CD4-positive, alpha-beta T cell (primary cell): Measurements from ENCODE around the gene TRIM60. TPM values are rescaled to one million over a fixed set of nuclear protein-coding genes. Genes with fewer than 3 reads are reported as not detected.
"Not testable (repeated sequence)": the region's sequence is repeated elsewhere in the genome, so short reads cannot be mapped to it uniquely, and the experiment has no call there.

ENCODE experiments used
- ATAC-seq: fragments of 200-7000 bp; cut with Tn5 transposase; one replicate; pipeline ENCODE4 v1.10.0; 2022; ENCODE audit warnings: mild to moderate bottlenecking; ENCODE audit not compliant: poor library complexity
- CTCF ChIA-PET: fragments of 350-600 bp; sonication (Branson Sonifier 250); formaldehyde crosslinking; loops from one replicate; lab custom pipeline; 2021; ENCODE audit warnings: antibody characterized with exemption, inconsistent platforms; lab: Charles Lee
- POLR2A ChIA-PET: fragments of 350-600 bp; sonication (Branson Sonifier 250); formaldehyde crosslinking; loops from one replicate; lab custom pipeline; 2021; ENCODE audit warnings: antibody characterized with exemption, inconsistent platforms; lab: Charles Lee
- DNase-seq, 14 experiments: peaks; one replicate each; pipeline ENCODE4 v3.0.0-alpha.2; 2013 to 2020; ENCODE audit warnings: mixed read lengths in 2 of 14
- H3K27ac ChIP-seq, 2 donors: one replicate each; pipeline versions ENCODE4 v1.5.1 to v1.7.0; 2013; ENCODE audit warnings: low read length in 2 of 2, low read depth in 1 of 2, mild to moderate bottlenecking in 1 of 2
- H3K27me3 ChIP-seq, 2 experiments: 1 replicate in 1 of 2; 2 replicates in 1 of 2; pipeline versions ENCODE4 v1.6.1 to v1.7.0; 2013; ENCODE audit warnings: low read length in 2 of 2, control low read depth in 1 of 2, mild to moderate bottlenecking in 1 of 2, moderate library complexity in 1 of 2; ENCODE audit not compliant: insufficient read depth in 2 of 2, control insufficient read depth in 1 of 2
- H3K36me3 ChIP-seq: one replicate; pipeline ENCODE4 v1.6.1; 2013; ENCODE audit warnings: low read length, control low read depth; ENCODE audit not compliant: insufficient read depth
- H3K4me1 ChIP-seq: one replicate; pipeline ENCODE4 v1.6.1; 2013; ENCODE audit warnings: low read length, control low read depth; ENCODE audit not compliant: insufficient read depth
- H3K4me3 ChIP-seq: one replicate; pipeline ENCODE4 v1.5.1; 2013; ENCODE audit warnings: mild to moderate bottlenecking, low read length, moderate library complexity
- H3K9me3 ChIP-seq, 2 experiments: 1 replicate in 1 of 2; 2 replicates in 1 of 2; pipeline versions ENCODE4 v1.6.1 to v1.7.0; 2013; ENCODE audit warnings: low read length in 2 of 2, mild to moderate bottlenecking in 2 of 2, control low read depth in 1 of 2, moderate library complexity in 1 of 2; ENCODE audit not compliant: control insufficient read depth in 1 of 2, insufficient read depth in 1 of 2
- H3K27ac Mint-ChIP-seq: one replicate; pipeline ENCODE4 v1.8.0; 2020; ENCODE audit warnings: mixed read lengths
- H3K27me3 Mint-ChIP-seq: one replicate; pipeline ENCODE4 v1.8.0; 2021; ENCODE audit warnings: mixed read lengths
- H3K36me3 Mint-ChIP-seq: one replicate; pipeline ENCODE4 v1.8.0; 2021; ENCODE audit warnings: low read depth, mixed read lengths
- H3K4me1 Mint-ChIP-seq: one replicate; pipeline ENCODE4 v1.8.0; 2021; ENCODE audit warnings: low read depth, mixed read lengths
- H3K4me3 Mint-ChIP-seq: one replicate; pipeline ENCODE4 v1.8.0; 2020; ENCODE audit warnings: mild to moderate bottlenecking, mixed read lengths
- H3K9me3 Mint-ChIP-seq: one replicate; pipeline ENCODE4 v1.8.0; 2020; ENCODE audit warnings: mixed read lengths
- intact Hi-C, 2 experiments: fragments of 100-400 bp; cut with DNase I in 1 of 2; cut with micrococcal nuclease in 1 of 2; formaldehyde crosslinking; loops; one replicate each; pipeline versions ENCODE4 v1.15.1 to v1.9.0; 2023 to 2025; cut with DNase I, micrococcal nuclease
- total RNA-seq, 174 experiments: library from RNA in 2 of 174; stranded (reverse) in 2 of 174; gene quantifications; one replicate each; pipeline ENCODE4 v1.2.3 and lab custom pipeline; 2021 to 2026
- TF ChIP-seq, protein P1 (sequence below): fragments of 200-600 bp; IDR thresholded peaks from one replicate; pipeline ENCODE4 v1.8.0; 2022; ENCODE audit warnings: antibody characterized with exemption, mild to moderate bottlenecking

TRIM60 gene
- total RNA-seq, 2 experiments from 2014 or later, result not detected

GRCh38 chr4:164997324-164997723 is 34.5 kb upstream of the TRIM60 start:
- DNase-seq, result no peak
- intact Hi-C loops, result no loop called here
- Mint-ChIP-seq H3K9me3 (no peaks in the 10 kb centered on the region), H3K36me3 (no peaks in the 10 kb centered on the region), H3K27me3 (peaks cover 33% of the 10 kb centered on the region), H3K27ac (no peak overlapping the region), H3K4me1 (no peaks in the 10 kb centered on the region), H3K4me3 (no peak overlapping the region)
- H3K27ac ChIP-seq, result no peak overlapping the region
- no peaks in the 10 kb centered on the region for H3K36me3 ChIP-seq
- ChIA-PET CTCF (no interaction called here), POLR2A (no interaction called here)
- TF ChIP-seq, protein P1, sequence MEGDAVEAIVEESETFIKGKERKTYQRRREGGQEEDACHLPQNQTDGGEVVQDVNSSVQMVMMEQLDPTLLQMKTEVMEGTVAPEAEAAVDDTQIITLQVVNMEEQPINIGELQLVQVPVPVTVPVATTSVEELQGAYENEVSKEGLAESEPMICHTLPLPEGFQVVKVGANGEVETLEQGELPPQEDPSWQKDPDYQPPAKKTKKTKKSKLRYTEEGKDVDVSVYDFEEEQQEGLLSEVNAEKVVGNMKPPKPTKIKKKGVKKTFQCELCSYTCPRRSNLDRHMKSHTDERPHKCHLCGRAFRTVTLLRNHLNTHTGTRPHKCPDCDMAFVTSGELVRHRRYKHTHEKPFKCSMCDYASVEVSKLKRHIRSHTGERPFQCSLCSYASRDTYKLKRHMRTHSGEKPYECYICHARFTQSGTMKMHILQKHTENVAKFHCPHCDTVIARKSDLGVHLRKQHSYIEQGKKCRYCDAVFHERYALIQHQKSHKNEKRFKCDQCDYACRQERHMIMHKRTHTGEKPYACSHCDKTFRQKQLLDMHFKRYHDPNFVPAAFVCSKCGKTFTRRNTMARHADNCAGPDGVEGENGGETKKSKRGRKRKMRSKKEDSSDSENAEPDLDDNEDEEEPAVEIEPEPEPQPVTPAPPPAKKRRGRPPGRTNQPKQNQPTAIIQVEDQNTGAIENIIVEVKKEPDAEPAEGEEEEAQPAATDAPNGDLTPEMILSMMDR, result no peak
- no peak overlapping the region for H3K4me3 ChIP-seq
- H3K4me1 ChIP-seq, result no peaks in the 10 kb centered on the region
- H3K9me3 ChIP-seq, result no peaks in the 10 kb centered on the region
- no peak for ATAC-seq
- H3K27me3 ChIP-seq, result no peaks in the 10 kb centered on the region

DNA sequence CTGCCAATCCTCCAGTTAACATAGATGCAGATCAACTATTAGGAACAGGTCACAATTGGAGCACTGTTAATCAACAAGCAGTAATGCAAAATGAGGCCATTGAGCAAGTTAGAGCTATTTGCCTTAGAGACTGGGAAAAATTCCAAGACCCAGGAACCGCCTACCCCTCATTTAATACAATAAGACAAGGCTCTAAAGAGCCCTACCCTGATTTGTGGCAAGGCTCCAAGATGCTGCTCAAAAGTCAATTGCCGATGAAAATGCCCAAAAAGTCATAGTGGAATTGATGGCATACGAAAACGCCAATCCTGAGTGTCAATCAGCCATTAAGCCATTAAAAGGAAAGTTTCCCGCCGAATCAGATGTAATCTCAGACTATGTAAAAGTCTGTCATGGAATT is 33.9 kb upstream of the TRIM60 start:
- Histone ChIP-seq H3K27ac (no peak overlapping the region), H3K9me3 (no peaks in the 10 kb centered on the region), H3K27me3 (no peaks in the 10 kb centered on the region), H3K4me1 (no peaks in the 10 kb centered on the region), H3K36me3 (no peaks in the 10 kb centered on the region), H3K4me3 (no peak overlapping the region)
- peaks cover 33% of the 10 kb centered on the region for H3K27me3 Mint-ChIP-seq
- POLR2A ChIA-PET, result no interaction called here
- H3K27ac Mint-ChIP-seq, result no peak overlapping the region
- H3K4me1 Mint-ChIP-seq, result no peaks in the 10 kb centered on the region
- no peak overlapping the region for H3K4me3 Mint-ChIP-seq
- TF ChIP-seq, protein P1, result no peak
- intact Hi-C loops, result no loop called here
- DNase-seq, result no peak
- CTCF ChIA-PET, result no interaction called here
- no peaks in the 10 kb centered on the region for H3K9me3 Mint-ChIP-seq
- ATAC-seq, result no peak
- no peaks in the 10 kb centered on the region for H3K36me3 Mint-ChIP-seq

- H3K36me3 Mint-ChIP-seq, CTCF ChIA-PET, ATAC-seq, POLR2A ChIA-PET, H3K4me3 ChIP-seq, DNase-seq, H3K4me3 Mint-ChIP-seq, H3K9me3 ChIP-seq, H3K27ac ChIP-seq, H3K4me1 ChIP-seq, H3K27ac Mint-ChIP-seq, intact Hi-C loops, H3K4me1 Mint-ChIP-seq, H3K36me3 ChIP-seq, H3K27me3 ChIP-seq, H3K9me3 Mint-ChIP-seq: not testable (repeated sequence)
- H3K27me3 Mint-ChIP-seq, result peaks cover 33% of the 10 kb centered on the region
These were observed 33.2 kb upstream of the TRIM60 start for GRCh38 chr4:164998526-164999080.

DNA sequence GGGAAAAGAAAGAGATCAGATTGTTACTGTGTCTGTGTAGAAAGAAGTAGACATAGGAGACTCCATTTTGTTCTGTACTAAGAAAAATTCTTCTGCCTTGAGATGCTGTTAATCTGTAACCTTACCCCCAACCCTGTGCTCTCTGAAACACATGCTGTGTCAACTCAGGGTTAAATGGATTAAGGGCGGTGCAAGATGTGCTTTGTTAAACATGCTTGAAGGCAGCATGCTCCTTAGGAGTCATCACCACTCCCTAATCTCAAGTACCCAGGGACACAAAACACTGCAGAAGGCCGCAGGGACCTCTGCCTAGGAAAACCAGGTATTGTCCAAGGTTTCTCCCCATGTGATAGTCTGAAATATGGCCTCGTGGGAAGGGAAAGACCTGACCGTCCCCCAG is 29.8 kb upstream of the TRIM60 start:
- H3K27ac Mint-ChIP-seq, DNase-seq, H3K4me3 ChIP-seq, H3K27me3 ChIP-seq, H3K36me3 Mint-ChIP-seq, H3K27ac ChIP-seq, CTCF ChIA-PET, POLR2A ChIA-PET, H3K4me3 Mint-ChIP-seq, H3K9me3 ChIP-seq, intact Hi-C loops, H3K9me3 Mint-ChIP-seq, H3K4me1 Mint-ChIP-seq, H3K4me1 ChIP-seq, H3K36me3 ChIP-seq, ATAC-seq: not testable (repeated sequence)
- peaks cover 20% of the 10 kb centered on the region for H3K27me3 Mint-ChIP-seq
